GM19351 (cell line): Measurements from ENCODE around the gene NRARP.

Source experiments
- ATAC-seq: cut with Tn5 transposase; IDR thresholded peaks from one replicate; pipeline ENCODE4 v1.9.1; 2021; ENCODE audit warnings: mild to moderate bottlenecking, moderate library complexity; ENCODE audit not compliant: unreplicated experiment

Gene NRARP

GRCh38 chr9:137323531-137324331 is 21.7 kb upstream of the NRARP start:
- no peak for ATAC-seq

- no peak for ATAC-seq
These were observed 19.8 kb upstream of the NRARP start for GRCh38 chr9:137321726-137322361.

- ATAC-seq = no peak
These were observed 18.7 kb upstream of the NRARP start for GRCh38 chr9:137320555-137321384.

- no peak for ATAC-seq
These were observed 17.9 kb upstream of the NRARP start for GRCh38 chr9:137319739-137320551.

- no peak for ATAC-seq
These were observed 17.1 kb upstream of the NRARP start for GRCh38 chr9:137319011-137319738.

DNA sequence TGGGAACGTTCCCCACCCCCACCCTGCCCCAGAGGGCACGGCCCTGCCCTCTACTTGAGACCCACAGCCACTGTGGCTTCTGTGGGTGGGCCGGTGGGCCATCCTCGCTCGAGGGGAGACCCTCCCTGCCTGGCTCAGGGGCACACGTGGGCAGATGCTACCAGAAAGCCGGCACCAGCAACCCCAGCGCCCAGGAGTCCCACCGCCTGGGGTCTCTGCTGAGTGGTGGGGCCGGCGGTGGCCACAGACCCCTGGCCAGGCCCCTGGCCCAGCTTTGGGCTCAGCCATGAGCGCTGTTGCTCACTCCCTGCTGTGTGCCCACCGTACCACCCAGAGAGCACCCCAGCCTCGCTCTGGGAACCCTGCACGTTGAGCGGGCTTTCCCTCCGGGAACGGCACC is 16.5 kb upstream of the NRARP start:
- no peak for ATAC-seq

GRCh38 chr9:137317718-137318511 is 15.8 kb upstream of the NRARP start:
- no peak for ATAC-seq

- ATAC-seq = no peak
These were observed 15.1 kb upstream of the NRARP start for GRCh38 chr9:137317021-137317717.

DNA sequence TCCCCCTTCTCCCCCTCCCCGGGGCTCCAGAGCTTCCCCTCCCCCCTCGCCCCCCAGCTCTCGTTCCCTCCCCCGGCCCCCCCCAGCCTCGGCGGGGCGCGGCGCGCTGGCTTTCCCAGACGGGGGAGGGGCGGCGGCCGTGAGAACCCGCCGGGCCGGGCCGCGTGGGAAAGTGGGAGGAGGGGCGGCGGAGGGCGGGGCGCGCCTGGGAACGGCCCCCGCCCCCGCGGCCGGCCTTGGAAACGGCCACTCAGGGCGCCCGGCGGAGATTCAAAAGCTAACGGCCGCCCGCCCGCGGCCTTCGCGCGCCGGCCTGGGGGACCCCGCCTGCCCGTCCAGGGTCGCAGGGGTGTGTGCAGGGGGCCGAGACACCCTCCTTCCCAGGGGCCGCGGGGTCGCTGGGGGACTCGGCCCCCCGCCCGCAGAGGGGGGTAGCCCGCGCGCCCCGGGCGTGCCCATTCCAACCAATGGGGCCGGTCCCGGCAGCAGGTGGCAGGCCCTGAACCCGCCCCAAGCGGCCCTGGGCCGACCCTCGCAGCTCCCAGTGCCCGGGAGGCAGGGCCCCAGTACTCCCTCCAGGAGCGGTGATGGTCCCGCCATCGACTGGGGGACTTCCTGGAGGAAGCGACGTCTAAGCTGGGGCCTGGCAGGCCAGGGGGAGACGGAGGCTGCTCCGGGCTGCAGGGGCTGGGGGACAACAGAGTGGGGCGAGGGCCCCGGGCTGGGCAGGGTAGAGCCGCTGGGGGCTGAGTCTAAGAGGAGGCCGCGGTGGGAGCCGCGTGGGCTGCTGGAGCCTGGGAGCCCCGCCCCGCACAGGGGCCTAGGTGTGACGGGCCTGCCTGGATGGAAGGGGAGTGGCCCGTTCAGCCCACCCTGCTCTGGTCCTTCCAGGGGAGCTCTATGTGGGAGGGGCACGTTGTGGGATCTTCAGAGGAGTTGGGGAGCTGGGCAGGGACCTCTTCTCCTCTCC is 14.2 kb upstream of the NRARP start:
- ATAC-seq = peak; percentile 46

- ATAC-seq = no peak
These were observed 13.5 kb upstream of the NRARP start for GRCh38 chr9:137315581-137316011.

GRCh38 chr9:137314561-137315560 is 12.8 kb upstream of the NRARP start:
- no peak for ATAC-seq

DNA sequence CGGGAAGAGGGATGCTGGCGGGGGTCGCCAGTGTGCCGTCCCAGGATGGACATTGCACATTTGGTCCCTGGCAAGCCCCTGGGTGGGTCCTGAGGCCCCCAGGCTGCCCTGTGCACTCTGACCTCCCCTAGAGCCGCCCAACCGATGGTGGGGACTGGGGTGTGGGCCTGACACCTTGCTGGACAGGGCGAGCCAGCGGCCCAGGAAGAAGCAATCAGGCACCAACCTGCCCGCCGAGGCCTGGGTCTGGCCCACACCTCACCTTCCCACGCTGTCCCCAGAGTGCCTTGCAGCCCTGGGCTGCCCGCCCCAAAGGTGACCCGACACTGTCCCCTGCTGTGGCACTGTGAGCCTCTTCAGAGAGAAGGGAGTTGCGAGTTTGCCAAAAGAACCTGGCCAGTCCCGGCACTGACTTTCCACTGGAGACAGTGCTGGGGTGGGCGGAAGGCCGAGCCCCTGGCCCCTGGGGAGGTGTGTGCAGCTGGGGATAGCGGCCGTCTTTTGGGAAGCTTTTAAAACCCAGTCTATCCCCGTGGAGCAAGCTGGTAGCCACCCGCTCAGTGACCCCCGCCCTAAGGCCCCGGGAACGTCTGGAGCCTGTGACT is 12.0 kb upstream of the NRARP start:
- no peak for ATAC-seq

- ATAC-seq = no peak
These were observed 11.4 kb upstream of the NRARP start for GRCh38 chr9:137313326-137313936.

DNA sequence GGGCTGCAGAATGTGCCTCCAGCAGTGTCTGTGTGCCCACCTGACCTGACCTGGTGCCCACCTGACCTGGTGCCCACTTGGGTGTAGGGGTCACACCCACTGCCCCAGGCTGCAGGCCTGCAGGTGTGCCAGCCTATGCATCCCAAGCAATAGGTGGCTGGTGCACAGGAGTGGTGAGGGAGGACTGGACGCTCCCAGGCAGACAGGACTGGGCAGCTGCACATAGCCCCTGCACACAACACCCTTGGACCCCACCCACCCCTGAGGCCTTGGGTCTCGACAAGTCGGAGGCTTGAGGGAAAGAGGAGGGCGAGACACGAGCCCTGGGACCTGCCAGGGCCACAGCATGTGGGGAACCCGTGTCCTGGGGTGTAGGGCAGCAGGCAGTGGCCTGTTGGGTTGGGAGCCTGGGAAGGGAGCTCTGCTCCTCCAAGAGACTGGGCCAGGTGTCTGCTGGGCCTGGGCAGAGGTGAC is 10.8 kb upstream of the NRARP start:
- no peak for ATAC-seq
